HG03565 (cell line): ENCODE measurements around the gene DAP3.
"Not testable (repeated sequence)": the region's sequence is repeated elsewhere in the genome, so short reads cannot be mapped to it uniquely, and the experiment has no call there.

Source experiments
- ATAC-seq: cut with Tn5 transposase; IDR thresholded peaks from one replicate; pipeline ENCODE4 v1.9.1; 2021; ENCODE audit warnings: mild to moderate bottlenecking, moderate library complexity; ENCODE audit not compliant: unreplicated experiment

The DAP3 gene

DNA sequence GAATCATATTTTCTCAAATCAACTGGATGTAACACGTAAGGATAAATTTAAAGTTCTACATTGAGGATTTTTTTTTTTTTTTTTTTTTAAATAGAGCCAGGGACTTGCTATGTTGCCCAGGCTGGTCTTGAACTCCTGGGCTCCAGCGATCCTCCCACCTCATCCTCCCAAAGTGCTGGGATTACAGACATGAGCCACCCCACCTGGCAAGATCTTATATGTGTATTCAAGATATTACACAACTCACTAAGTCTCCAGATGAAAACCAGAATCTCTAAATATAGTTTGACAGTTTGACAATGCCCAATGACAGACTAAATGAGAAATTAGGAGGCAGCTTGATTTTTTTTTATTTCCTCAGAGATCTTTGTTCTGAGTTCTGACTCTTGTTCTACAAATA lies 7.1 kb upstream of the DAP3 start:
- ATAC-seq: no peak

DNA sequence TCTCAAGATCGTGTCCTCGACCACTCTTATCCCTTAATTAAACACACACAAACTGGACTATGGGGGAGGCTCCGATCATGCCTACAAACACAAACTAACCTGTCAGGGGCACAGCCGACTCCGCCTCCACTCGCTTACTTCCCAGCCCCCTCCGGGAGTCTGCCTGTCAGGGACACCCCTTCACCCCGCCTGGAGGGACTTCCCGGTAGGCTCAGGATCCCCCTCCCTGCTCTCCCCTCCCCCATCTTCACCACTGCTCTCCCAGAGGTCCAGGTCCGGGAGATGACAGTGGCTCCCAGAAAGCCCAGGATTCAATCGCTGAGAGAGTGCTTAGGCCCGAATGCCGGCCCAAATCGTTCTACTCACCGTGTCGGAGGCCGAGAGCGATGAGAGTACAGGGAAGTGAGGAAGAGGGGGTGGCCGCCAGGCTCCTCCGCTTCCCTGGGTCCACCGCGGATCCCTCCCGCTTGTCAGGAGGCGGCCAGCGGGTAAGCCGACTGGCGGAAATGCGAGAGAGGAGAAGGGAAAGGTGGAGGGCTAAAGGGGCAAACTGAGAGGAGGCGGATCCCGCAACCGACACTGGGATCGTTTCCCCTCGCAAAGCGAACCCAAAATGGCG lies 1.1 kb upstream of the DAP3 start:
- ATAC-seq: not testable (repeated sequence)

DNA sequence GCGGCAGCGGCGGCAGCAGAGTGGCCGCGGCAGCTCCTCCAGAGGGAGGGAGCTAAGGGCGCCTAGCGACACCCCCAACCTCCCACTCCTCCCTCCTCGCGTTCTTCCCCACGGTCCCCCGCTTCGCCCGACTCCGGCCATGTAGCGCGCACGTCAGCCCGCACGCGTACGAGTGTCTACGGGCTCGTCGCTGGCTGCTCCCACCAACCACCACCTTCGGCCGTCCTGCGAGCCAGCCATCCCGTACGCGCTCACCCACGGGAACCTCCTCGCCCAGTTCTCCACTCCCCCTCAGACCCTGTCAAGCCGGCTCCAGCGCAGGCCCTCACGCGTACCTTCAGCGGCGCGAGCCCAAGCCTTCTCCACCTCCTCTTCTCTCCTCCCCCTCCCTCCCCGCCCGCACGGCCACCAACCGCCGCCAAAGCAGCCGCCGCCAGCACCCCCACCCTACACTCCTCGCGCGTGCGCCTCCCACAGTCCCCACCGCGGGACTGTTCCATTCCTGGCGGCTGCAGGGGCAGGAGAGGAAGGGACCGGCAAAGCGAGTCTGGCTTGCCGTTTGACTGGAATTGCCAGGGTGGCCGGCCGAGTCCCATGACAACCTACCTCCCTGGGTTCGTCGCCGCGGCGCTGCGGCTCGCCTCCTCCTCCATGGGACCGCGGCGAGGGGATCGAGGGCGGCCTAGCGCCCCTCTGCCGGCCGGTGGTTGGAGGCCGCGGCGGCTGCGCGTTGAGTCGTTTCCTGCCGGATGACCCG lies 389 bp upstream of the DAP3 start, which contains the start of gene YY1AP1:
Gene YY1AP1, minus strand, starts transcription at position 451 of the 757 bp plus-strand sequence. CDS start 8,338 bp downstream, outside the sequence.
- ATAC-seq: peak; percentile 79

DNA sequence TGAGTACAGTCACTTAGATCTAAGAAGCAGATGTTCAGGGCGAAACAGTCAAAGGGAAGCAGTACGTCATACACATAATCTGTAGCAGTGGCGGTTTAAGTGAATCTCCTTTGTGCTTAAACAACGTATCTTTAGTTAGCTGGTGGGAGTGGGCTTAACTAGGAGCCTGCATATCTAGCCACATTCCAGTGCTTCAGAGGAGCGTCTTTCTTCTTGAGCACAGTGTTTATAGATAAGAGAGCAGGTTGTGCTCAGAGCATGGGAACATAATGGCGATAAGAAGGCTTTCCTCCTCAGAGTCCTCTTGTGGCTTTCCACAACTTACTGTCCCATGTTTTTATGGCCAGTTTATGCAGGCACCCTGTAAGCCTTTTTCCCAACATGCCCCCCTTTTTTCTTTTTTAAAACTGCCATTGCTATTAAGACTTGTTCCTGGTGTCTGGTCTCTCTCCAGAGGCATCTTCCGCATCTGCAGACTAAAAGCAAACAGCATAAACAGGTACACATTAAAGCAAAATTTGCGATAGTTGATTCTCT lies 3.2 kb downstream of the DAP3 start:
- no peak for ATAC-seq

DNA sequence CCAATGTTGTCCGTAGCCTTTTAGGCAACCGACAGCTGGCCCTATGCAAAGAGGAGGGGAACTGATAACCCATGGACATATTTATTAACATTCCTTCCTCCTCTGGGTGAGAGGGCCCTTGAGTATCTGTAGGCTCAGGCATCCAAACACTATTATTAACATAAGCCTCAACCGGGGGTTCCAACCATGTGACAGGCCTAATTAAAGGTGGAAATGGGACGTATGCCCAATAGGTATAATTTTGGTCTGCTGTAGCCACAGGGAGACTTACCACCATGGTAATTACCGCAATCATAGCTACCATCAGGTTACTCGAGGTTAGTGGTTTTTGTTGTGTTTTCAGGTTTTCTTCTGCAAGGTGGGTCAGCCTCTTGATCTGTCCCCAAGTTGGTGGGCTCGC lies 5.3 kb downstream of the DAP3 start:
- no peak for ATAC-seq

DNA sequence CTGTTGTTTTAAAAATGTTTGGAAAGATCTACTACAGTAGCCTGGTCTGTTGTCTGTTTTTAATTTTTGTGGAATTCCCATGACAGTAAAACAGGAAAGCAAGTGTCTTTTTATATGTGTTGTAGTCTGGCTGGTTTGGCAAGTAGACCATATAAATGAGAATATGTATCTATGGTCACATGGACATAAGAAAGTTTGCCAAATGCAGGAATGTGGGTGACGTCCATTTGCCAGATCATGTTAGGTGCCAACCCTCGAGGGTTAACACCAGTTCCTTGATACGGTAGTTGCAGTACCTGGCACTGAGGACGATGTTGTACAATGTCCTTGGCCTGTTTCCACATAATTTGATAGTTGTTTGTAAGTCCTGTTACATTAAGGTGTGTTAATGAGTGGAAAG lies 6.2 kb downstream of the DAP3 start:
- ATAC-seq: no peak

DNA sequence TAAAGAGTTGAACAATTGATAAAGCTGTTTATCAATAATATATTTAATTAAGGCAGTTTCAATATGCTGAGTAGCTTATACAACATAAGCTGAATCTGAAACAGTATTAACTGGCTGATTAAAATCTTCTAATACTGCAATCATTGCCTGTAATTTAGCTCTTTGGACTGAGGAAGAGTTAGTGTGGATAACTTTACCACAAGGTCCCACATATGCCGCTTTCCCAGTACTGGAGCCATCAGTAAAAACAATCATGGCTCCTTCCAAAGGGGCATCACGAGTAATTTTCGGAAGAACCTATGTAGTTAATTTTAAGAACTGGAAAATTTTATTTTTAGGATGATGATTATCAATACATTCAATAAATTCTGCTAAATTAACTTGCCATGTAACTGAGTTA lies 6.7 kb downstream of the DAP3 start:
- no peak for ATAC-seq

DNA sequence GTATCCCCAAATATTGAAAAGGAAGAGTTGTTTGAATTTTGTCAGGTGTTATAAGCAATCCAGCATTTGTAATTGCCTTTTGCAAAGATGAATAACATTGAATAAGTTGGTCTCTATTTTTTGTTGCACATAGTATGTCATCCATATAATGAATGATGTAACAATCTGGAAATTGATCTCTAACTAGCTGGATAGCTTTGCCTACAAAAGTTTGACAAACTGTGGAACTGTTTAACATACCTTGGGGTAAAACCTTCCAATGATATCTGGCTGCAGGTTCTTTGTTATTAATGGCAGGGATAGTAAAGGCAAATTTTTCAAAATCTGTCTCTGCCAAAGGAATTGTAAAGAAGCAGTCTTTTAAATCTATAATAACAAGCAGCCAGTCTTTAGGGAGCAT lies 7.6 kb downstream of the DAP3 start:
- ATAC-seq: no peak

DNA sequence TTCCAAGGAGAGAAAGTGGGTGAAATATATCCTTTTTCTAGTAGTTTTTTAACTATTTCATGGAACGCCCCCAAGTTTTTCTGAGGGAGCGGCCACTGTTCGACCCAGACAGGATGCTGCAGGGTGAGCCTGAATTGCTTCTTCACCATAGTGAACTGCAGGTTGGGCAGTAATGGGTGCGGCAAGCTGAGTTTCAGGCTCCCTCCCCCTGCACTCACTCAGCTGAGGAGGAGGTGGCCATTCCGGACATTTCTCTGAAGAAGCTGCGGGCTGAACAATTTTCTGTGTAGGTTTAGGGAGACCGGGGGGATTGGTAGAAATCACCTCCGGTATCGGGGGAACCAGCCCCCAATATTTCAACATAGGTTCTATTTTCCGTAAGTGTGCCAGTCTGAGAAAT lies 8.2 kb downstream of the DAP3 start:
- no peak for ATAC-seq

DNA sequence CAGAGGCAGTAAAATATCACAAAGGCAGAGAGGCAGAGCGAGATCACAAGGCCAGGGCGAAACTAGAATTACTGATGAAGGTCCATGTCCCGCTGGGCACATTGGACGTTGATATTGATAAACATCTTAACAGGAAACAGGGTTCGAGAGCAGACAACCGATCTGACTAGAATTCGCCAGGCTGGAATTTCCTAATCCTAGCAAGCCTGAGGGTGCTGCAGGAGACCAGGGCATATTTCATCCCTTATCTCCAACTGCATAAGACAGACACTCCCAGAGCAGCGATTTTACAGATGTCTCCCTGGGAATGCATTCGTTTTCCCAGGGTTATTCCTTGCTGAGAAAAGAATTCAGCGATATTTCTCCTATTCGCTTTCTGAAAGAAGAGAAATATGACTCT lies 8.7 kb downstream of the DAP3 start:
- not testable (repeated sequence) for ATAC-seq

DNA sequence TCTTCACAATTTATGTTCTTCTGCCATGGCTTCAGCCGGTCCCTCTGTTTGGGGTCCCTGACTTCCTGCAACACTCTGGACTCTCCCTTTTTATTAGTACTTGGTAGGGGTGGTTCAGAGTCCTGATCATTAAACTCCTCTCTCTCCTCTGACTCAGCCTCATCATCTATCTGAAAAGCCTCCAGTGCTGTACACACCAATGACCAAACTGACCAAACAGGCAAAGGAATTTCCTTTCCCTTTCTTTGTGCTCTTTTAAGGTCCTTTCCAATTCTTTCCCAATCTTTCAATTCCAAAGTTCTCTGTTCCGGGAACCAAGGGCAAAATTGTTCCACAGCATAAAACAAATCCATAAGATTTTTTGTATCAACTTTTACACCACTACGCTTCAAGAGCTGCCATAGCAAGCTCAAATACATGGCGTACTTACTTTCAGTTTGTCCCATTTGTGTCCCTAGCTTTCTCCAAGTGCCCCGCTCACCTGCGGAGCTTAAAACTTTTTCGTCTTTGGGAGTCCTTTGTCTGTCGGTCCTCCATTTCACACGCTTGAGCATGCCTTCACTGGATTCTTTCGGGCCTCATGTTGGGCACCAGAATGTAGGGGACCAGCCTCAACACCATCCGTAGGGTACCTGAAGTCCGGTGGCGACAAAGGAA lies 9.6 kb downstream of the DAP3 start:
- no peak for ATAC-seq

DNA sequence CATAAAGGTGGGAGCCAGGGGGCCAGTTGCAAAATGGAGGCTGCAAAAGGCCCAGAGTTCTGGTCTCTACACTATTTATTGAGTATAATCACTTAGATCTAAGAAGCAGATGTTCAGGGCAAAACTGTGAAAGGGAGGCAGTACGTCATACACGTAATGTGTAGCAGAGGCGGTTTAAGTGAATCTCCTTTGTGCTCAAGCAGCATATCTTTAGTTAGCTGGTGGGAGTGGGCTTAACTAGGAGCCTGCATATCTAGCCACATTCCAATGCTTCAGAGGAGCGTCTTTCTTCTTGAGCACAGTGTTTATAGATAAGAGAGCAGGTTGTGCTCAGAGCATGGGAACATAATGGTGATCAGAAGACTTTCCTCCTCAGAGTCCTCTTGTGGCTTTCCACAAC lies 10.2 kb downstream of the DAP3 start:
- not testable (repeated sequence) for ATAC-seq

DNA sequence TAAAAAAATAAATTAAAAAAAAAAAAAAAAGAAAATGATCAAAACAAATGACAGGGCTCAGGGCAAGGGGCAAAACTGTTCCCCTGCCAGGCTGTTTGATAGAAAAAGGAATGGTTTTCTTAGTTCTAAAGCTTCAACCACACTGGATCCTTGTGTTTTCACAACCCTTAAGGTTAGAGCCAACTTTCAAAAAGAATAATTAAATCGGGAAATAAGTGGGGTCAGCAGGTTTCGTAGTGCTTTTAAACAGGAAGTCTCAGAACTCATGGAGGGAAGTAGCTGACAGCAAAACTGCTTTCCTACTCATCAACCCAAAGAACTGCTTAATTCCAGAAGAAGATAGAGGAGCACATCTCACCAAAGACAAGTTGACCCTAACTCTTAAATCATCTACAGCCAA lies 12.8 kb downstream of the DAP3 start:
- ATAC-seq: not testable (repeated sequence)

DNA sequence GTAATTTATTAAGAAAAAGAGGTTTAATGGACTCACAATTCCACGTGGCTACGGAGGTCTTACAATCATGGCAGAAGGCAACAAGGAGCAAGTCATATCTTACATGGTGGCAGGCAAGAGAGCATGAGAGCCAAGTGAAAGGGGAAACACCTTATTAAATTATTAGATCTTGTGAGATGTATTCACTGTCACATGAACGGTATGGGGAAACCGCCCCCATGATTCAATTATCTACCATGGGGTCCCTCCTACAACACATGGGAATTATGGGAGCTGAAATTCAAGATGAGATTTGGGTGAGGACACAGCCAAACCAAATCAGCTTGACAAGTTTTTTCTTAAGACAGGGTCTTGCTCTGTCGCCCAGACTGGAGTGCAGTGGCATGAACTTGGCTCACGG lies 14.3 kb downstream of the DAP3 start:
- ATAC-seq: no peak

DNA sequence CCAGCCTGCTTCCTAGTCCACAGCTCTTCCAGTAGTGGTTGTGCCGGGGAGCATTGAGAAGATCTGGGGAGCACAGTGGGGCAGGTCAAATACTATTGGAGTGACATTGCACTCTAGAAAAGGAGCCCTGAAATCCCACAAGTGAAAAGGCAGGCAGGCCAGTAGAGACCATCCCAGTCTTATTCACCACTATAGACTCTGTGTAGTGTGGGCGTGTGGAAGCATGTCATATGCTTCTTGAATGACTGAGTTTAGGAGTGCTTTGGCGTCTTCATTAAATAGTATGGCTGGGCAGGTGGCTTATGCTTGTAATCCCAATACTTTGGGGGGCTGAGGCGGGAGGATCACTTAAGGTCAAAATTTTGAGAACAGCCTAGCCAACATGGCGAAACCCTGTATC lies 15.5 kb downstream of the DAP3 start:
- ATAC-seq: not testable (repeated sequence)

DNA sequence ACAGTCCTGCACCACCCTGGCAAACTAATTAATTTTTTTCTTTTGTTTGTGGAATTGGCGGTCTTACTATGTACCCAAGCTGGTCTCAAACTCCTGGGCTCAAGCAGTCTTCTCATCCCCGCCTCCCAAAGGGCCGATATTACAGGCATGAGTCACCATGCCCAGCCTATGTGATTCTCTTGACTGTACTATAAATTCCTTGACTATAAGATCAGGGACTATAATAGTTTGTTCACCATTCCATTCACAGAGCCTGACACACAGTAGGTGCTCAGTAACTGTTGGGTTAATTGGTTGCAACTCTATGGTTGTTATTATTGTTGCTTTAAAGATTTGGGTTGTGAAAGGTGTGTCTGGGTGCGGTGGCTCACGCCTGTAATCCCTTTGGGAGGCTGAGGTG lies 17.2 kb downstream of the DAP3 start:
- no peak for ATAC-seq

DNA sequence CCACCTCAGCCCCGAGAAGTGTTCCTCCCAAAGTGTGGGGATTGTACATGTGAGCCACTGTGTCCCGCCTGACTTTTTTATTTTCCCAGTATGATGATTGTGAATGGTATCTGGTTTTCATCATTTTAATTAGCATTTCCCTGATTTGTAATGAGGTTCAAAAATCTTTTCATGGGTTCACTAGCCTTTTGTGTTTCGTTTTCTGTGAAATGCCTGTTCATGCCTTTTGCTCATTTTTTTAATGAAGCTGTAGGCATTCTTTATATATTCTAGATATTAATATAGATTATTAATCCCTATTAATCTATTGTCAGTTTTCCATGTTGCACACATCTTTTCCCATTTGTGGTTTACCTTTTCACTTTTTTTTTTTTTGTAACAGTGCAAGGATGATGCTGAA lies 20.5 kb downstream of the DAP3 start:
- no peak for ATAC-seq

DNA sequence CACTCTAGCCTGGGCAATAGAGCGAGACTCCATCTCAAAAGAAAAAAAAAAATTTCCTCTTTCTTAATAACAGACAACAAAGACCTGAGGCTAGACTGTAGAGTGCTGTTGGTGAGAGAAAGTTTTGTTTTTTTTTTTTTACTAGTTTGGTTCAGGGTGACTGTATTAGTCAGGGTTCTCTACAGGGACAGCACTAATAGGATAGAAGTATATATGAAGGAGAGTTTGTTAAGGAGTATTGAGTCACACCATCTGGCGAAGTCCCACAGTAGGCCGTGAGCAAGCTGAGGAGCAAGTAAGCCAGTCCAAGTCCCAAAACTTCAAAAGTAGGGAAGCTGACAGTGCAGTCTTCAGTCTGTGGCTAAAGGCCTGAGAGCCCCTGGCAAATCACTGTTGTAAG lies 22.6 kb downstream of the DAP3 start:
- ATAC-seq: not testable (repeated sequence)

DNA sequence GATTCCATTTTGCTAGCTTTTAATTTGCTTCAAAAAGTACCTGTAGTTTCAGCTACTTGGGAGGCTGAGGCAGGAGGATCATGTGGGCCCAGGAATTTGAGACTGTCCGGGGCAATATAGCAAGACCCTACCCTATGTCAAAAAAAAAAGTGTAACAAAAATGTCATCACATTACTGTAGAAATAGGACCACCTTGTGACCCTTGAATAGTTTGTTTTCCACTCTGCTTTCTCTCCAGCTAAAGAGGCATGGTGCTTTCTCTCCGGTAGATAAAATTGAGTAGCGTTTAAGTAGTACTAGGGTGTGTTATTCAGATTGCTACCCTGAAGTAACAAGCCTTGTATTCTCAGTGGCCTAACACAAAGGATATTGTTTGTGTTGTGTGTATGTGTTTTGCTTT lies 23.7 kb downstream of the DAP3 start:
- not testable (repeated sequence) for ATAC-seq

DNA sequence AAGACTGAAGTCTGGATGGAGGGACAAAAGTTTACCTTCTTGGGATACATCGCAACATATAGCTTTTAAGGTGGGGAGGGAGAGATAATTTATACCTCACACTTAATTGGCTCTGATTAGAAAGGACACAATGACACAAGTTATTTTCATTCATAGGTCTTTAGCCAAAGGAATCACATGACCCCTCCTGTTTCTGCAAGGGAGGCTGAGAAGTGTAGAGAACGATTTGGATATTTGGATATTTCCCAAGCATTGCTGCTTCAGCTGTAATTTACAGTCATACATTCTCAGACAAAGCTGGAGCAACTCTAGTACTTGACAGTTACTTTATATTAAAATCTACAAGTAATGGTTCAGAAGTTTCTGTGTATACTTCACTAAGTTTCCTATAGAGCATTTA lies 24.2 kb downstream of the DAP3 start:
- no peak for ATAC-seq

DNA sequence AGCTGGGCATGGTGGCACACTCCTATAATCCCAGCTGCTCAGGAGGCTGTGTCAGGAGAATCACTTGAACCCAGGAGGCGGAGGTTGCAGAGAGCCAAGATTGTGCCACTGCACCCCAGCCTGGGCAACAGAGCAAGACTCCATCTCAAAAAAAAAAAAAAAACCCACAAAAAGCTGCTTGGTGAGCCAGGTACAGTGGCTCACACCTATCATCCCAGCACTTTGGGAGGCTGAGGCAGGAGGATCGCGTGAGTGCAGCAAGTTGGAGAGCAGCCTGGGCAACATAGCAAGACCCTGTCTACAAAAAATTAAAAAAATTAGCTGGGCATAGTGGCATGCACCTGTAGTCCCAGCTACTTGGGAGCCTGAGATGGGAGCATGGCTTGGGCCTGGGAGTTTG lies 26.2 kb downstream of the DAP3 start:
- not testable (repeated sequence) for ATAC-seq

DNA sequence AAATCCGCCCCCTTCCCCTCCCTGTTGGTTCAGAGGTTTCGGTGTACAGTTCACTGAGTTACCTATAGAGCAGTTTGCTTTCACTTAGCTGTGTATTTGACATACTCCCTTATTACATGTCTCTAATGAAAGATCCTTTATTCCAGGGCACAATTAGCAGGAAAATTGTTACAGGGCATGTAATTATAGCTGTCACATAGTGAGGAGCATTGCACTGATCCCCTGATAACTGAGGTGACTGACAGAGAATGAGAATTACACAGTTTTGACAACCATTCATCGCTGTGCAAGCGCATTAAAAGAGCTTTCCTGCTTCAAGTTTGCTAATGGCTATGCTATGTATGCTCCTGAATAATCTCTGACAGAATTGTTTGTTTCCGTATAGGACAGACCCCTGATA lies 26.9 kb downstream of the DAP3 start:
- ATAC-seq: no peak
